Forelimb muscle (tissue), 1 donor: Measurements from ENCODE around the gene HCST. TPM values are rescaled to one million over a fixed set of nuclear protein-coding genes. Genes with fewer than 3 reads are reported as not detected.

Source experiments
- DNase-seq: peaks from one replicate; pipeline ENCODE4 v3.0.0-alpha.2; 2013; ENCODE audit warnings: low read depth
- polyA plus RNA-seq: library from polyadenylated mRNA; unstranded; fragments of 120-200 nt; gene quantifications from one replicate; pipeline ENCODE4 v1.2.1, GENCODE V29; 2013; ENCODE audit not compliant: insufficient read length

Gene HCST
- polyA plus RNA-seq, 1 donor, result 4.7 TPM

DNA sequence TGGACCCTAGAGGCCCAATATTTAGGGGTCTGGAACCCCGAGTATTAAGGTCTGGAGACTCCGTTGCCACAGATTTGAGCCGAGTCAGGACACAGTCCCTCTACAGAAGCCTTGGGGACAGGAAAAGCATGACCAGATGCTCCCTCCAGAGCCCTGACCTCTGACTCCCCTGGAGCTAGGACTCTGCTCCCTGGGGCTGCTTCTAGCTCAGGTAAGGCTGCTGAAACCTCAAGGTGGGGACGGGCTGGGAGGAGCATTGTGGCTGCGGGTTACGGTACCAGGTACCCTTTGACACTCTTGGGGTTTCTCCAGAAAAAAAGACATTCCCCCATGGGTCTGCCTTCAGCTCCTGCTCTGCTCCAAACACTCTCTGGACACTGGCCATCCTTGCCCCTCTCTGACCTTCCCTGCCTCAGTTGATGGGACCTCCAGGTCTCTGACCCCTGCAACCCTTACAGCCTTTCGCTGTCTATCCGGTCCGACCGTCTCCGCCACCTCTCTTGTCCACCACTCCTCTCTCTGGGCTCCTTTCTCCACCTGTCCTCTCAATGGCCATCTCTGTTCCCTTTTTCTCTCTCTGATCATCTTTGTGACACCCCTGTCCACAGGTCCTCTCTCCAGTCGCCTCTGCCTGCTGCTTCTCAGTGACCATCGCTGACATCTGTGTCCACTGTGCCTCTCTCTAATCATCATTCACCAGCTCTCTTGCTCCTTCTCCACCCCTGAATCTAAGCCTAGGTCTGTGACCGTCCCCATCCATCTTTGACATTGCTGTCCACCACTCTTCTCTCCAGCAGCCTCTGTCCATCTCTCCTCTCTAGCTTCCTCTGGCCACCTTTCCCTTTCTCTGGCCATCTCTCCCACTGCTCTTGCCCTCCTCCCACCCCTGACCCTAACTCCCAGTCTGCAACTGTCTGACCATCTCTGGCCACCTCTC is 35.3 kb downstream of the HCST start:
- no peak for DNase-seq

DNA sequence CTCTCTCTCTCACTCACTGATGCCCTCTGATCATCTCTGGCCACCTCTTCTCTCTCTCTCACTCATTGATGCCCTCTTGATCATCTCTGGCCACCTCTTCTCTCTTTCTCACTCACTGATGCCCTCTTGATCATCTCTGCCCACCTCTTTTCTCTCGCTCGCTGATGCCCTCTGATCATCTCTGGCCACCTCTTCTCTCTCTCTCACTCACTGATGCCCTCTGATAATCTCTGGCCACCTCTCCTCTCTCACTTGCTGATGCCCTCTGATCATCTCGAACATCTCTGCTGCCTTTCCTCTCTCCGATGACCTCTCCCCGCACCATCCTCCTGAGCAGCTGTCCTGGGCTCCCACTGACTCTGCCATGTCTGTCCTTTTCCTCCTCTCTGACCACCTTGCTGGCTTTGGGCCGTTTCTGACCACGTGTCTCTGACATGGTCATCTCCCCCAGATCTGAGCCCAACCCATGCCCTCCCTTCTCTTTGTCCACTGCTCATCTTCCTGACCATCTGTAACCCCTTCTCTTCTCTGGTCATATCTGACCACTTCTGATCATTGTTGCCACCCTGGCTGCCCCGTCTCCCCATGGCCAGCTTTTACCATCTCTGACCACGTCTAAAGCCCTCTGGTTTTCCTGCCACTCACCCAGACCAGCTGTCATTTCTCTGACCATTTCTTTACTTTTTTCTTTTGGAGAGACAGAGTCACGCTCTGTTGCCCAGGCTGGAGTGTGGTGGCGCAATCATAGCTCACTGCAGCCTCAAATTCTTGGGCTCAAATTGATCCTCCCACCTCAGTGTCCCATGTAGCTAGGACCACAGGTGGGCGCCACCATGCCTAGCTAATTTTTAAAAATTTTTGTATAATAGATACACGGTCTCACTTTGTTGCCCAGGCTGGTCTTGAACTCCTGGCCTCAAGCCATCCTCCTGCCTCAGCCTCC is 36.2 kb downstream of the HCST start:
- no peak for DNase-seq

DNA sequence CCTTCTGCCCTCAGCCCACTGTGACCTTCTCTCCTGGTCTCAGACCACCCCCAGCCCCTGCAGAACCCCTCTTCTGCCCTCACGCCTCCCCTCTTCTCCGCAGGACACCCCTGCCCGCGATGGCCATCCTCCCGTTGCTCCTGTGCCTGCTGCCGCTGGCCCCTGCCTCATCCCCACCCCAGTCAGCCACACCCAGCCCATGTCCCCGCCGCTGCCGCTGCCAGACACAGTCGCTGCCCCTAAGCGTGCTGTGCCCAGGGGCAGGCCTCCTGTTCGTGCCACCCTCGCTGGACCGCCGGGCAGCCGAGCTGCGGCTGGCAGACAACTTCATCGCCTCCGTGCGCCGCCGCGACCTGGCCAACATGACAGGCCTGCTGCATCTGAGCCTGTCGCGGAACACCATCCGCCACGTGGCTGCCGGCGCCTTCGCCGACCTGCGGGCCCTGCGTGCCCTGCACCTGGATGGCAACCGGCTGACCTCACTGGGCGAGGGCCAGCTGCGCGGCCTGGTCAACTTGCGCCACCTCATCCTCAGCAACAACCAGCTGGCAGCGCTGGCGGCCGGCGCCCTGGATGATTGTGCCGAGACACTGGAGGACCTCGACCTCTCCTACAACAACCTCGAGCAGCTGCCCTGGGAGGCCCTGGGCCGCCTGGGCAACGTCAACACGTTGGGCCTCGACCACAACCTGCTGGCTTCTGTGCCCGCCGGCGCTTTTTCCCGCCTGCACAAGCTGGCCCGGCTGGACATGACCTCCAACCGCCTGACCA is 37.2 kb downstream of the HCST start:
- no peak for DNase-seq

DNA sequence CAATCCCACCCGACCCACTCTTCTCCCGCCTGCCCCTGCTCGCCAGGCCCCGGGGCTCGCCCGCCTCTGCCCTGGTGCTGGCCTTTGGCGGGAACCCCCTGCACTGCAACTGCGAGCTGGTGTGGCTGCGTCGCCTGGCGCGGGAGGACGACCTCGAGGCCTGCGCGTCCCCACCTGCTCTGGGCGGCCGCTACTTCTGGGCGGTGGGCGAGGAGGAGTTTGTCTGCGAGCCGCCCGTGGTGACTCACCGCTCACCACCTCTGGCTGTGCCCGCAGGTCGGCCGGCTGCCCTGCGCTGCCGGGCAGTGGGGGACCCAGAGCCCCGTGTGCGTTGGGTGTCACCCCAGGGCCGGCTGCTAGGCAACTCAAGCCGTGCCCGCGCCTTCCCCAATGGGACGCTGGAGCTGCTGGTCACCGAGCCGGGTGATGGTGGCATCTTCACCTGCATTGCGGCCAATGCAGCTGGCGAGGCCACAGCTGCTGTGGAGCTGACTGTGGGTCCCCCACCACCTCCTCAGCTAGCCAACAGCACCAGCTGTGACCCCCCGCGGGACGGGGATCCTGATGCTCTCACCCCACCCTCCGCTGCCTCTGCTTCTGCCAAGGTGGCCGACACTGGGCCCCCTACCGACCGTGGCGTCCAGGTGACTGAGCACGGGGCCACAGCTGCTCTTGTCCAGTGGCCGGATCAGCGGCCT is 37.9 kb downstream of the HCST start:
- DNase-seq, result no peak

GRCh38 chr19:35940839-35941238 is 38.5 kb downstream of the HCST start:
- DNase-seq, result no peak

DNA sequence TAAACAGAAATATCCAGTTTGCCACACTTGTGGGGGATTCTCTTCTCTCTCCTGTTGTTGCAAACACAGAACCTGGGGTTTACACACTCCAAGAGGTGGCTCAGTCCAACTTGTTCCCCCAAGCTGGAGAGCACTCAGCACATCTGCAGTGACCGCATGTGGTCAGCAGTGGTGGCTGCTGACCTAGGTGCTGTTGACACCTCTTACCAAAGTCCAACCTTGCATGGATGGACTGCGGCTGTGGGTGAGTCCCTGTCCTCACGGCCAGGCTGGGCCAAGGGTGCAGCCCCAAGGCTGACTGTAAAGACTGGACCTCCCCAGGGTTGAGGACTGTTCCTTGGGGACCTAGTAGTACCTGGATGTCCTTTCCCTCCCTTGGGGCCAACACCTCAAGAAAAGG is 39.9 kb downstream of the HCST start:
- no peak for DNase-seq

- DNase-seq, result no peak
Measured at GRCh38 chr19:35943321-35944301, 41.3 kb downstream of the HCST start.

- DNase-seq, result no peak
Measured at GRCh38 chr19:35944556-35944955, 42.2 kb downstream of the HCST start.

DNA sequence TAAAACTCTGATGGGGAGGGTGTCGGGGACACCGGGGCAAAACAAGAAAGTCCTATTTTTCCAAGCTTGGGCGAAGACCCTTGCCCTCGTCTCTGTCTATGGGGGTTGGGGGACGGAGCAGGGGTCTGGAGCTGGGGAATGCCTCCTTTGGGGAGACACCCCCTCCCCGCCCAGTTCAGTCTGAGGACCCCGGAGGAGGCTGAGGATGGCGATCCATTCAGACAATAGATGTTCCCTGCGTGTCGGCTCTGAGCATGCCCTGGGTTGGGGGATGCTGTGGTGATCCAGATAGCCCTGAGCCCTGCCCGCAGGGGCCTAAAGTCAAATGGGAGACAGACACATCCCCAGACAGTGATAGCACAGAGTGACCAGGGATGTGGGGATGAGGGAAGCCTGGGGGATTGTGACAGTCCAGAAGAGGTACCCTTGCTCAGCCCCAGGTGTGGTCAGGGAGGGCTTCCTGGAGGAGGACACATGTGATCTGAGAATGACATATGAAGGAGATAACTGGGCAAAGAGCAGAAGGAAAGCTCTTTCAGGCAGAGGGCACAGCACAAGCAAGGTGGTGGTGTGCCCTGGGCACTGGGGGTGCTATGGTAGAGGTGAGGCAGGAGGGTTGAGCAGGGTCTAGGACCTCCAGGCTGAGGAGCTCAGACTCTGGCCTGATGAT is 42.9 kb downstream of the HCST start:
- DNase-seq, result no peak

DNA sequence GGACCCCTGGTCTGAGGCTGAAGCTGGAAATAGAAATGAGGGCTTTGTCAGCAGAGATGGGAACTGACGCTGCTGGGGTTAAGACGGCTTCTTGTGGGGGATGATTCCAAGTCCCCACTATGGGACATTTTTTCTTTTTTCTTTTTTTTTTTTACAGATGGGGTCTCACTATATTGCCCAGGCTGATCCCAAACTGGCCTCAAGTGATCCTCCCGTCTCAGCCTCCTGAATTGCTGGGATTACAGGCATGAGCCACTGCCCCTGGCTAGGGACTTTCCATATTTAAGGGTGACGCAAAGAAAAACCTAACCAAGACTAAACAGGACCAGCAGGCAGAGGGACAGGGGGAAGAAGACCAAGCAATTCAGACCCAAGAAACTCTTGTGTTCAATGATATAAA is 43.9 kb downstream of the HCST start:
- no peak for DNase-seq

- DNase-seq, result no peak
Measured at GRCh38 chr19:35949131-35949530, 46.8 kb downstream of the HCST start.

Other genes starting within 250 kb of the HCST start
- gene UPK1A, start 236.0 kb upstream of the HCST start, polyA plus RNA-seq, result not detected
- not detected for gene ZBTB32, start 198.0 kb upstream of the HCST start, polyA plus RNA-seq
- gene KMT2B, start 184.5 kb upstream of the HCST start, polyA plus RNA-seq, result 23.0 TPM
- gene IGFLR1, start 160.1 kb upstream of the HCST start, polyA plus RNA-seq, result 3.3 TPM
- gene U2AF1L4, start 157.1 kb upstream of the HCST start, polyA plus RNA-seq, result 16.6 TPM
- 31.7 TPM for gene PSENEN, start 156.9 kb upstream of the HCST start, polyA plus RNA-seq
- gene LIN37, start 154.0 kb upstream of the HCST start, polyA plus RNA-seq, result 8.6 TPM
- 853 TPM for gene HSPB6, start 145.5 kb upstream of the HCST start, polyA plus RNA-seq
- gene PROSER3, start 144.4 kb upstream of the HCST start, polyA plus RNA-seq, result 13.9 TPM
- gene ARHGAP33, start 127.0 kb upstream of the HCST start, polyA plus RNA-seq, result 15.0 TPM
- not detected for gene PRODH2, start 89.7 kb upstream of the HCST start, polyA plus RNA-seq
- gene NPHS1, start 50.0 kb upstream of the HCST start, polyA plus RNA-seq, result 0.24 TPM
- gene KIRREL2, start 45.6 kb upstream of the HCST start, polyA plus RNA-seq, result 0.28 TPM
- gene APLP1, start 34.0 kb upstream of the HCST start, polyA plus RNA-seq, result 7.1 TPM
- gene NFKBID, start 2.0 kb upstream of the HCST start, polyA plus RNA-seq, result 1.2 TPM
- 14.7 TPM for gene TYROBP, start 5.8 kb downstream of the HCST start, polyA plus RNA-seq
- gene LRFN3, start 33.8 kb downstream of the HCST start, polyA plus RNA-seq, result 7.0 TPM
- 12.9 TPM for gene SDHAF1, start 92.7 kb downstream of the HCST start, polyA plus RNA-seq
- gene SYNE4, start 106.3 kb downstream of the HCST start, polyA plus RNA-seq, result 0.59 TPM
- gene ALKBH6, start 111.7 kb downstream of the HCST start, polyA plus RNA-seq, result 8.5 TPM
- 15.5 TPM for gene CLIP3, start 130.3 kb downstream of the HCST start, polyA plus RNA-seq
- gene THAP8, start 151.8 kb downstream of the HCST start, polyA plus RNA-seq, result 8.6 TPM
- gene WDR62, start 152.4 kb downstream of the HCST start, polyA plus RNA-seq, result 2.5 TPM
- gene OVOL3, start 208.6 kb downstream of the HCST start, polyA plus RNA-seq, result not detected
- gene POLR2I, start 212.3 kb downstream of the HCST start, polyA plus RNA-seq, result 42.3 TPM
- 80.0 TPM for gene TBCB, start 212.9 kb downstream of the HCST start, polyA plus RNA-seq
- gene CAPNS1, start 237.5 kb downstream of the HCST start, polyA plus RNA-seq, result 464 TPM
- gene COX7A1, start 249.9 kb downstream of the HCST start, polyA plus RNA-seq, result 219 TPM